Memory B cell (primary cell): Measurements from ENCODE around the gene USP11.

Experiments used
- ATAC-seq: fragments of 150-1000 bp; cut with Tn5 transposase; 2 replicates; pipeline ENCODE4 v1.10.0; 2021; ENCODE audit warnings: low read depth, mild to moderate bottlenecking, moderate library complexity
- DNase-seq, 2 donors: peaks; one replicate each; pipeline ENCODE4 v3.0.0; 2022; ENCODE audit warnings: low spot score in 2 of 2
- H3K27ac Mint-ChIP-seq: one replicate; pipeline ENCODE4 v1.8.0; 2022; ENCODE audit warnings: mild to moderate bottlenecking, moderate library complexity, mixed read lengths
- H3K27me3 Mint-ChIP-seq: one replicate; pipeline ENCODE4 v1.8.0; 2022; ENCODE audit warnings: mixed read lengths
- H3K36me3 Mint-ChIP-seq: one replicate; pipeline ENCODE4 v1.8.0; 2022; ENCODE audit warnings: mild to moderate bottlenecking, mixed read lengths
- H3K4me1 Mint-ChIP-seq: one replicate; pipeline ENCODE4 v1.8.0; 2022; ENCODE audit warnings: mixed read lengths
- H3K4me3 Mint-ChIP-seq: one replicate; pipeline ENCODE4 v1.8.0; 2022; ENCODE audit warnings: mild to moderate bottlenecking, moderate library complexity, mixed read lengths
- H3K9me3 Mint-ChIP-seq: one replicate; pipeline ENCODE4 v1.8.0; 2022; ENCODE audit warnings: mixed read lengths

USP11 gene

GRCh38 chrX:47214435-47215077, 18.3 kb upstream of the USP11 start:
- no peak for DNase-seq
- Mint-ChIP-seq H3K36me3 (peaks cover 26% of the 10 kb centered on the region), H3K27me3 (no peaks in the 10 kb centered on the region), H3K4me1 (peaks cover 25% of the 10 kb centered on the region), H3K4me3 (no peak overlapping the region), H3K27ac (no peak overlapping the region), H3K9me3 (no peaks in the 10 kb centered on the region)
- no peak for ATAC-seq

DNA sequence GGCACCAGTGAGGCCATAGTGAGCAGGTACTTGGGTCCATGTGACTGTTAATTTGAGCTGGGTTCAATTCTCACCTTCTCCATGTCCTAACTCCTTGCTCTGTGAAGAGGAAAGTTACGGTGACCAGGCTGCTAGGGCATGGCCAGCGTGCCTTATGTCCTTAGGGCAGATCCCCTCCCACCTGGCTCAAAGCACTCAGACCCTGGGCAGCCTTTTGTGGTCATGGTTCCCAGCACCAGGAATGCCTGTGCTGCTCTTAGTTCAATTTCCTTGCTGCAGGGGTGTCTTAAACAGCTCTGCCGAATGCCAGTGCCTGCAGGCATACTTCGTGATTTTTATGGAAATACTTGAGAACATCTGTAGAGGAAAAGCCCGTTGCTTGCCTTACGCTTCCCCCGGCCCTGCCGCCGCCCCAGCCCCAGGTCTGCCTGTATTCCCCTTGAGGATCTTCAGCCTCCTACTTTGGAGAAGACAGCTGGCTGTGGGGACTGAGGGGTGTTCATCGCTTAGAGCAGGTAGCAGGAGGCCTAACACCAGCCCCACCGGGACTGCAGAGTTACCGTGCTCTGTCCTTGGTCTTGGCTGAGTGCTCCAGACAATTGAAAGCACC, 17.4 kb upstream of the USP11 start:
- no peak overlapping the region for H3K4me3 Mint-ChIP-seq
- H3K27me3 Mint-ChIP-seq: no peaks in the 10 kb centered on the region
- no peaks in the 10 kb centered on the region for H3K9me3 Mint-ChIP-seq
- H3K27ac Mint-ChIP-seq: peak overlapping the region; percentile 99
- no peak for DNase-seq
- no peak for ATAC-seq
- H3K36me3 Mint-ChIP-seq: peaks cover 26% of the 10 kb centered on the region
- H3K4me1 Mint-ChIP-seq: peaks cover 34% of the 10 kb centered on the region

GRCh38 chrX:47216393-47216925, 16.4 kb upstream of the USP11 start:
- peak overlapping the region; percentile 93 for H3K4me3 Mint-ChIP-seq
- DNase-seq: no peak
- no peaks in the 10 kb centered on the region for H3K9me3 Mint-ChIP-seq
- peak overlapping the region; percentile 99 for H3K27ac Mint-ChIP-seq
- no peaks in the 10 kb centered on the region for H3K27me3 Mint-ChIP-seq
- no peak for ATAC-seq
- H3K36me3 Mint-ChIP-seq: peaks cover 23% of the 10 kb centered on the region
- H3K4me1 Mint-ChIP-seq: peaks cover 38% of the 10 kb centered on the region

- Mint-ChIP-seq H3K4me3 (peak overlapping the region; percentile 93), H3K27me3 (no peaks in the 10 kb centered on the region), H3K9me3 (no peaks in the 10 kb centered on the region), H3K27ac (peak overlapping the region; percentile 99), H3K4me1 (peaks cover 34% of the 10 kb centered on the region), H3K36me3 (peaks cover 17% of the 10 kb centered on the region)
- DNase-seq: no peak
- ATAC-seq: no peak
Measured at GRCh38 chrX:47217121-47217851, 15.5 kb upstream of the USP11 start.

- peak overlapping the region; percentile 93 for H3K4me3 Mint-ChIP-seq
- H3K36me3 Mint-ChIP-seq: peaks cover 16% of the 10 kb centered on the region
- DNase-seq: peak; percentile 89 to 95
- peak; percentile 74 for ATAC-seq
- no peaks in the 10 kb centered on the region for H3K9me3 Mint-ChIP-seq
- H3K27ac Mint-ChIP-seq: peak overlapping the region; percentile 99
- H3K27me3 Mint-ChIP-seq: no peaks in the 10 kb centered on the region
- H3K4me1 Mint-ChIP-seq: peaks cover 35% of the 10 kb centered on the region
Measured at GRCh38 chrX:47217852-47218279, 14.9 kb upstream of the USP11 start.

DNA sequence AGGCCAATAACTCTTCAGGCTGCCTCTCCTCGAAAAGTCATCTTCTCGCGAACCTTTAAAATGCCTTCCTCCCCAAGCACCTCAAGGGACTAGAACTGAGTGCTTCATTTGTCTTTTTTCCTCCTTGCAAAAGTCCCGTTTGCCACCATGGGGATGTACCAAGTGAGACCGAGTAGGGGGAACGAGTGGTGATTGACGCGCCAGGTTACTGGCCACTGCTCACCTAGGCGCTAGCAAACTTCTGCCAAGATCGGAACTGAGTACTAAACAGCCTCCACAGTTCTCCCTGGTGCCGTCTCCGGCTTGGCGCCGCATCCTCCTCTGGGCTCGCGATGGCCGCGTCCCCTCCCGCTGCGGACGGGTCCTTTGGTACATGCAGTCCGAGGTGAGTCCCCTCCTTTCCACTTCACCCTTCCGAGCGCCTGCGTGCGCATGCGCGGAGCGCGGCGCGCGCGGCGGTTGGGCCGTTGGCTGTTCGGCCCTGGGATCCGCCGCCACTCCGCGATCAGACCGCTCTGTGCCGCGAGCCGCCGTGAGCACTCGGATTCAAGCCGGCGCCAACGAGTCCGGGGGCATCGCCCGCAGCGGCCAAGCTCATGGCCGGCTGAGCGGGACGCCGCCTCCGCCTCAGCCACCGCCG, 14.4 kb upstream of the USP11 start, which contains the start of gene CDK16:
CDK16 (plus strand) TSS at position 402 of the 640 bp plus-strand sequence. CDS start 4,877 bp downstream, outside the sequence.
- no peaks in the 10 kb centered on the region for H3K9me3 Mint-ChIP-seq
- DNase-seq (peak; percentile 66 to 87), ATAC-seq (peak; percentile 50)
- H3K4me3 Mint-ChIP-seq: peak within 1 kb of the TSS; percentile 93
- H3K36me3 Mint-ChIP-seq: peaks cover 16% of the 10 kb centered on the region
- no peaks in the 10 kb centered on the region for H3K27me3 Mint-ChIP-seq
- H3K4me1 Mint-ChIP-seq: peaks cover 35% of the 10 kb centered on the region
- H3K27ac Mint-ChIP-seq: peak within 1 kb of the TSS; percentile 99

DNA sequence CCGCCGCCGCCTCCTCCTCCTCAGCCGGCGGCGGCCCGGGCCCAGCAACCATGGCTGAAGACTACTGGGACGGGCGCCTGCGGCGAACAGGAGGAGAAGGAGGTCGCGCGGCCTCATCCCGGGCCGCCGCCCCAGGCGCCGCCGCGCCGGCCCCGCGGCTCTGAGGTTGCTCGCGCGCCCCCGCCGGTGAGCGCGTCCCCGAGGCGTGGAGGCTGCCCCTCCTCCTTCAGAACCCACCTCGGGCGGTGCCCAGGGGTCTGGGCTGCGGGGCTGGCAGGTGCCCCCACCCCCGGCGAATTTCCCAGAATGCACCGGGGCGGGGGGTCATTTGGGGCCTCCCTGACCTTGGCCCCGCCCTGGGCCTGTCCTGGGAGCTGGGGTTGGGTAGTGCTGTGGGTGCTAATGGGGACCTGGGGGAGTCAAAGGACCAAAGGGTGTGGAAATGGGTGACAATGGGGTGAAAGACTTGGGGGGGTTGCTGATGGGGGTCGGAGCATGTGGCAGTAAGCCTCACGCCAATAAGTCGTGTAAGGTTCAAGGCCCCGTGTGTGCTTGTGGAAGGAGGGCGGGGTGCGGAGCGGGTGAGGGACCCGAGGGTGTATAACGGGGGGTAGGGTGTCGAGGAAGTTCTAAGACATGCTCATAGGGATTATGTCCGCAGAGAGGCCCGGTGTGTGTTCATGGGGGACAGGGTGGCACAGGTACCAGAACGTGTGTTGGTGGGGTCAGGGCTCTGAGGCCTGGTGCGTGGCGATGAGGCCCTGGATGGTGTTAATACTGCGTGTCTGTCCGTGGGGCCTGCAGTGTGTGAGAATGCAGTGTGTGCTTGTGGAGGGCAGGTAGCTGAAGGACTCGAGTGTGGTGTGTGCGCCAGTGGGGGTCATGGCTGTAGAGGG, 13.6 kb upstream of the USP11 start:
- H3K36me3 Mint-ChIP-seq: peaks cover 16% of the 10 kb centered on the region
- peak overlapping the region; percentile 93 for H3K4me3 Mint-ChIP-seq
- H3K4me1 Mint-ChIP-seq: peaks cover 35% of the 10 kb centered on the region
- peak in 1 of 2 donors; percentile 32 for DNase-seq
- peak overlapping the region; percentile 99 for H3K27ac Mint-ChIP-seq
- no peak for ATAC-seq
- H3K27me3 Mint-ChIP-seq: no peaks in the 10 kb centered on the region
- H3K9me3 Mint-ChIP-seq: no peaks in the 10 kb centered on the region

GRCh38 chrX:47221756-47222155, 11.1 kb upstream of the USP11 start:
- Mint-ChIP-seq H3K27ac (no peak overlapping the region), H3K36me3 (peaks cover 11% of the 10 kb centered on the region), H3K4me3 (no peak overlapping the region), H3K27me3 (no peaks in the 10 kb centered on the region), H3K4me1 (peaks cover 28% of the 10 kb centered on the region), H3K9me3 (no peaks in the 10 kb centered on the region)
- ATAC-seq (no peak), DNase-seq (no peak)

- peaks cover 12% of the 10 kb centered on the region for H3K36me3 Mint-ChIP-seq
- peaks cover 25% of the 10 kb centered on the region for H3K4me1 Mint-ChIP-seq
- no peak overlapping the region for H3K4me3 Mint-ChIP-seq
- DNase-seq (no peak), ATAC-seq (no peak)
- H3K9me3 Mint-ChIP-seq: no peaks in the 10 kb centered on the region
- no peak overlapping the region for H3K27ac Mint-ChIP-seq
- H3K27me3 Mint-ChIP-seq: no peaks in the 10 kb centered on the region
Measured at GRCh38 chrX:47222751-47223350, 10.0 kb upstream of the USP11 start.

DNA sequence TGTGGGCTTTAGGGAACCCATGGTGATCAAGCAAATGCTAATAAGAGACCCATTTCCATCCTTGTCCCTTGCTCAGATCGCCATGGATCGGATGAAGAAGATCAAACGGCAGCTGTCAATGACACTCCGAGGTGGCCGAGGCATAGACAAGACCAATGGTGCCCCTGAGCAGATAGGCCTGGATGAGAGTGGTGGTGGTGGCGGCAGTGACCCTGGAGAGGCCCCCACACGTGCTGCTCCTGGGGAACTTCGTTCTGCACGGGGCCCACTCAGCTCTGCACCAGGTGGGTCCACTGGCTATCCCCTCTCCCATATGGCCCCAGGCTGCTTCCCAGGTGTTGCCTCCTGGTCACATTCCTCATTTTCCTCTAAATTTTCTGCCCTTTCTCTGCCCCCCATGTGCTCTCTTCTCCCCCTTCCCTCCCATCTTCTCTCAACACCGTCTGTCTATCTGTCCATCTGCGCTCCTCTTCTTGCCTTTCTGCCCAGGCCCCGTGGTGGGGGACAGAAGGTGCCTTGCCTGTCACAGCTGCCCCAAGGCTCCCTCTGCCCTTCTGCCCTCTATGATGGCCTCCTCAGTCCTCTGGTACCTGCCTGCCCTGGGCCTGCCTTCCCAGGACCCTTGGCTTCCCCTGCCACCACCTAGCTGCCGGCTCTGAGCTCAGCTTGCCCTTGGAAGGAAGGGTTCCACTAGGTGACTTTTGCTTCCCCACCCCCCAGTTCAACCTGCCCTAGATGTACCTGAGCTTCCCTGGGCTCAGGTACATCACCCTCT, 9.1 kb upstream of the USP11 start:
- H3K9me3 Mint-ChIP-seq: no peaks in the 10 kb centered on the region
- H3K4me1 Mint-ChIP-seq: peaks cover 25% of the 10 kb centered on the region
- peaks cover 13% of the 10 kb centered on the region for H3K36me3 Mint-ChIP-seq
- H3K27ac Mint-ChIP-seq: no peak overlapping the region
- no peaks in the 10 kb centered on the region for H3K27me3 Mint-ChIP-seq
- H3K4me3 Mint-ChIP-seq: no peak overlapping the region
- no peak for ATAC-seq
- DNase-seq: no peak

DNA sequence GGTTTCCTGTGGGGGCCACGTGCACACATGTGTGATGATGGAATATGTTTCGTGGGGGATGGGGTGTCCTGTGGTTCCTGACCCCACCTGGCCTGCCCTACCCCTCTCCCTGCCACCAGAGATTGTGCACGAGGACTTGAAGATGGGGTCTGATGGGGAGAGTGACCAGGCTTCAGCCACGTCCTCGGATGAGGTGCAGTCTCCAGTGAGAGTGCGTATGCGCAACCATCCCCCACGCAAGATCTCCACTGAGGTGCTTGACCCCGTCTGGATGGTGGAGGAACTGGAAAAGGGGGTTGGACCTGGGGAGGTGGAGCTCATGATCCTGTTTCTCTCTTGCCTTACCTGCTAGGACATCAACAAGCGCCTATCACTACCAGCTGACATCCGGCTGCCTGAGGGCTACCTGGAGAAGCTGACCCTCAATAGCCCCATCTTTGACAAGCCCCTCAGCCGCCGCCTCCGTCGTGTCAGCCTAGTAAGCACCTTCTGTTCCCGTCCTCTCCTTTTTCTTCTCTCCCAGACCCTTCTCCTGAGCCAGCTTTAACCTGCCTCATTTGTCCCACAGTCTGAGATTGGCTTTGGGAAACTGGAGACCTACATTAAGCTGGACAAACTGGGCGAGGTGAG, 8.4 kb upstream of the USP11 start:
- H3K36me3 Mint-ChIP-seq: peaks cover 16% of the 10 kb centered on the region
- no peaks in the 10 kb centered on the region for H3K27me3 Mint-ChIP-seq
- peaks cover 21% of the 10 kb centered on the region for H3K4me1 Mint-ChIP-seq
- H3K9me3 Mint-ChIP-seq: no peaks in the 10 kb centered on the region
- DNase-seq (no peak), ATAC-seq (no peak)
- H3K4me3 Mint-ChIP-seq: no peak overlapping the region
- H3K27ac Mint-ChIP-seq: no peak overlapping the region

- ATAC-seq: no peak
- no peak for DNase-seq
- Mint-ChIP-seq H3K27me3 (no peaks in the 10 kb centered on the region), H3K4me3 (no peak overlapping the region), H3K27ac (no peak overlapping the region), H3K4me1 (peaks cover 16% of the 10 kb centered on the region), H3K9me3 (no peaks in the 10 kb centered on the region), H3K36me3 (peaks cover 17% of the 10 kb centered on the region)
Measured at GRCh38 chrX:47224896-47225290, 7.9 kb upstream of the USP11 start.
